ENCODE results near the gene CHMP2A. TPM values are rescaled to one million over a fixed set of nuclear protein-coding genes. Genes with fewer than 3 reads are reported as not detected.

Gene CHMP2A
- polyA plus RNA-seq, 1 donor from 2014 or later, result 160 TPM

DNA sequence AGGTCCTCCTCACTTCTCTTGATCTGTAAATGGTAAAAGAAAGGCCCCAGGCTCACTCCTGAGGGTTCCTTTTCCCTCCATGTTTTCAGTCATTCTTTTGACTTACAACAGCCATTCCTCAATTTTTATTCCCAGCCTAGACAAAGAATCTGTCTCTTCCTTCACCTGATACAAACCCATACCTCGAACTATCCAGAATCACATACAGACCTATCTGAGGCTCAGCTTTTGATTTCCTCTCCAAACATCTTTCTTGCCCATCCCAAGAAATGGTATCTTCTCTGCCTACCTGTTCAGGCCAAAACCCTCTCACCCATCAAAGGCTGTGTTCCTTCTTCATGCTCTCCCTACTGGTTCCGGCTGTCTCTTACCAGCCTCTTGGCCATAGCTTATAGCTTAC lies 2.2 kb downstream of the CHMP2A start:
- peak overlapping the region; percentile 43 to 88 (median 75) for H3K27ac Mint-ChIP-seq
- peak overlapping the region in 1 of 4 donors; percentile 99 for H3K4me3 Mint-ChIP-seq
- H3K27me3 Mint-ChIP-seq, result no peaks in the 10 kb centered on the region
- H3K36me3 Mint-ChIP-seq, result peaks cover 6% of the 10 kb centered on the region
- peaks cover 23 to 32% (median 26%) of the 10 kb centered on the region in 3 donors for H3K4me1 Mint-ChIP-seq
- H3K9me3 Mint-ChIP-seq, result no peaks in the 10 kb centered on the region

DNA sequence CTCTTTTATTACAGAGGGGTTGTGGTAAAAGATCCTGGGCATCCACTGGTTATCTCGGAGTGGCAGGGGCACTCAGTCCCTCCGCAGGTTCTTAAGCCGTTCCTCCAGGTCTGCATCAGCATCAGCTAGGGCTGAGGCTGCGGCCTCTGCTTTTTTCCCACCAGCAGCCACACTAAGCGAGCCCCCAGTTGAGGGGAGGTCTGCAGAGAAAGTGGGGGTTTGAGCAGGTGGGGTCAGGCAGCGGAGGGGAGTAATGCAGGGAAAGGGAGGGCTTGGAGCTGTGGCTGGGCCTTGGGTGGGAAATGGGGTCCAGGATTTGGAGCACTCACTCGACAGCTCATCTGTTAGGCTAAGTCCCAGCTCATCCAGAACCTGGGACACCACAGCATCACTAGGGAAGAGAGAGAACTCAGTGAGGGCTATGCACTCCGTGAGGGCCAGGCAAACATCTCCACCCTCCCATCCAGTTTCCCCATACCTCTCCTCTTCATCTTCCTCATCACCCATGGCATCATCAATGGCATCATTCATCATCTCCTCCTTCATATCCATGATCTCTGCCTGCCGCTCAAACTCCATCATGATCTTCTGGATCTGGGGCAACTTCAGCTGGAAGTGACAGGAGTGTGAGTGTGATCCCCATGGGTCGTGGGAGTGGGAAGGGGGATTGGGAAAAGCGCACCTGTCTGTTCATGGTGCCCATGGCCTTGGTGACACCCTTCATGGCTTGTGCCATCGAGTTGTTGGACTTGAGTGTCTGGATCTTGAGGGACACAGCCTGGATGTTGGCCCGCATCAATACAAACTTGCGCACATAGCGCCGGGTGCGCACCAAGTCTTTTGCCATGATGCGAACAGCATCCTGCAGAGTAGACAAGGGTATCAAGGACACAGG lies 3.1 kb downstream of the CHMP2A start:
- no peaks in the 10 kb centered on the region for H3K9me3 Mint-ChIP-seq
- H3K27me3 Mint-ChIP-seq, result no peaks in the 10 kb centered on the region
- peaks cover 6% of the 10 kb centered on the region for H3K36me3 Mint-ChIP-seq
- H3K4me1 Mint-ChIP-seq, result peaks cover 22 to 30% (median 27%) of the 10 kb centered on the region in 3 donors
- H3K27ac Mint-ChIP-seq, result peak overlapping the region; percentile 43 to 75 (median 59)
- H3K4me3 Mint-ChIP-seq, result peak overlapping the region in 1 of 4 donors; percentile 99

DNA sequence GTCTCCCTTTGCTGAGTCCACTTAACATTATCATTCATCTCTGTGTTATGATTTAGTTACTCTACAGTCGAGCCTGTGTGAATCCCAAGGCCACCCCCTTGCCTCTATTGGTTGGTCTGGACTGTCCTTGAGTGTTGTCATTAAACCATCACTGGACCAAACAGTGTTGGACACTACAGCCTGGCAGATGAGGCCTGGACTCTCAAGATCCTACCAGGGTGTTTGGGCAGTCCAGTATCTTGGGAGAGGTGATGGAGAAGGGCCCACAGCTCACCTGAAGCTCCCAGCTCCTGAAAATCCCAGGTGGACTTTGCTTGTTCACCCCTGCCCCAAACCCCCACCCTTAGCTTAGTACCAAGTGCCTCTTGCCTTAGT lies 3.8 kb downstream of the CHMP2A start:
- Mint-ChIP-seq H3K27me3 (no peaks in the 10 kb centered on the region), H3K4me1 (peaks cover 20 to 34% (median 30%) of the 10 kb centered on the region in 3 donors), H3K36me3 (peaks cover 4% of the 10 kb centered on the region), H3K27ac (peak overlapping the region in 1 of 3 donors; percentile 75), H3K9me3 (no peaks in the 10 kb centered on the region), H3K4me3 (peak overlapping the region in 1 of 4 donors; percentile 99)

DNA sequence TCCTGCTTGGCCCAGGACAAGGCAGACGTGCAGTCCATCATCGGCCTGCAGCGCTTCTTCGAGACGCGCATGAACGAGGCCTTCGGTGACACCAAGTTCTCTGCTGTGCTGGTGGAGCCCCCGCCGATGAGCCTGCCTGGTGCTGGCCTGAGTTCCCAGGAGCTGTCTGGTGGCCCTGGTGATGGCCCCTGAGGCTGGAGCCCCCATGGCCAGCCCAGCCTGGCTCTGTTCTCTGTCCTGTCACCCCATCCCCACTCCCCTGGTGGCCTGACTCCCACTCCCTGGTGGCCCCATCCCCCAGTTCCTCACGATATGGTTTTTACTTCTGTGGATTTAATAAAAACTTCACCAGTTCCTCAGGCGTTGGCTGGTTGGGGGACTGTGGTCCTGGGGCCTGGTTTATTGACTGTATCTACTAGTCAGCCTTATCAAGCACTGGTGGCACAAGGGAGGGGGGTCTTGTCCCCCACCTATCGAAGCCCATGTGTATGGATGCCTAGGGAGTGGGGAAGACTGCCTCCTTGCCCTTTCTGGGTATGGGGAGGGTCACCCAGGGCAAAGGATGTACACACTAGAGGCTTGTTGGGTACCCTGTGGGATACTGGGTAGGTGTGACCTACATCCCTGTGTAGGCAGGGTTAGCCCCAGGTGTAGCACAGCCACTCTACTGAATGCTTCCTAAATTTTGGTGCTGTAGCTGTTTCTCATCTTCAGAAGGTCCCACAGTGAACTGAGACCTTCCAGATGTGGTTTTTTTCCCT lies 4.4 kb downstream of the CHMP2A start:
- H3K9me3 Mint-ChIP-seq, result no peaks in the 10 kb centered on the region
- H3K4me1 Mint-ChIP-seq, result peaks cover 24 to 39% (median 35%) of the 10 kb centered on the region in 3 donors
- H3K27ac Mint-ChIP-seq, result peak overlapping the region in 1 of 3 donors; percentile 75
- peak overlapping the region in 1 of 4 donors; percentile 99 for H3K4me3 Mint-ChIP-seq
- peaks cover 4% of the 10 kb centered on the region for H3K36me3 Mint-ChIP-seq
- no peaks in the 10 kb centered on the region for H3K27me3 Mint-ChIP-seq

DNA sequence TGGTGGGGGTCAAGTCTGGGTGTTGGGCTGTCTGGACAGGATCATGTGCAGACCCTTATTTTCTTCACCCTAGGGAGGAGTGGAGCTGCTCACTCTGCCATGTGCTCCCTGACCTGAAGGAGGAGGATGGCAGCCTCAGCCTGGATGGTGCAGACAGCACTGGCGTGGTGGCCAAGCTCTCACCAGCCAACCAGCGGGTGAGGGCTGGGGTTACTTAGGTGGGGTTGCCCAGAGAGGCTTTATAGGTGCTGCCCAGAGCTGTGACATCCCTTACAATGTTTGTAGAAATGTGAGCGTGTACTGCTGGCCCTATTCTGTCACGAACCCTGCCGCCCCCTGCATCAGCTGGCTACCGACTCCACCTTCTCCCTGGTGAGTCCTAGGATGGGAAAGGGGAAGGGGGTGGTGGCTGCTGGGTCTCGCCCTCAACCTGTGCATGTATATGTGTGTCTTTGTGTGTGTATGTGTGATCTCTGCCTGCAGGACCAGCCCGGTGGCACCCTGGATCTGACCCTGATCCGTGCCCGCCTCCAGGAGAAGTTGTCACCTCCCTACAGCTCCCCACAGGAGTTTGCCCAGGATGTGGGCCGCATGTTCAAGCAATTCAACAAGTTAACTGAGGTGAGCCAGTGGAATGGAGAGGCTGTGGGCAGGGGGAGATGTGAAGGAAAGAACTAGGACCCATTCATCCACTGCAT lies 5.1 kb downstream of the CHMP2A start:
- Mint-ChIP-seq H3K36me3 (peaks cover 4% of the 10 kb centered on the region), H3K4me3 (peak overlapping the region in 1 of 4 donors; percentile 66), H3K27me3 (no peaks in the 10 kb centered on the region), H3K27ac (peak overlapping the region in 1 of 3 donors; percentile 75), H3K4me1 (peaks cover 18 to 33% (median 30%) of the 10 kb centered on the region in 3 donors), H3K9me3 (no peaks in the 10 kb centered on the region)

DNA sequence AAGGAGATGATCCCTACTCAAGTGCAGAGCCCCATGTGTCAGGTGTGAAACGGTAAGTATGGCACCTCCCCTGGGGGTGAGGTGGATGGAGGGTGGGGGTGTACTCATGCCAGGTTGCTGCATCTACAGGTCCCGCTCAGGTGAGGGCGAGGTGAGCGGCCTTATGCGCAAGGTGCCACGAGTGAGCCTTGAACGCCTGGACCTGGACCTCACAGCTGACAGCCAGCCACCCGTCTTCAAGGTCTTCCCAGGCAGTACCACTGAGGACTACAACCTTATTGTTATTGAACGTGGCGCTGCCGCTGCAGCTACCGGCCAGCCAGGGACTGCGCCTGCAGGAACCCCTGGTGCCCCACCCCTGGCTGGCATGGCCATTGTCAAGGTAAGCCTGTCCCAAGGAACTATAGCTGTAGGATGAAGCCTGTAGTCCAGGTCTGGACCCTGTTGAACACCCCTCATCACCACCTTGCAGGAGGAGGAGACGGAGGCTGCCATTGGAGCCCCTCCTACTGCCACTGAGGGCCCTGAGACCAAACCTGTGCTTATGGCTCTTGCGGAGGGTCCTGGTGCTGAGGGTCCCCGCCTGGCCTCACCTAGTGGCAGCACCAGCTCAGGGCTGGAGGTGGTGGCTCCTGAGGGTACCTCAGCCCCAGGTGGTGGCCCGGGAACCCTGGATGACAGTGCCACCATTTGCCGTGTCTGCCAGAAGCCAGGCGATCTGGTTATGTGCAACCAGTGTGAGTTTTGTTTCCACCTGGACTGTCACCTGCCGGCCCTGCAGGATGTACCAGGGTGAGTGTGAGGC lies 5.8 kb downstream of the CHMP2A start:
- Mint-ChIP-seq H3K9me3 (no peaks in the 10 kb centered on the region), H3K4me1 (peaks cover 14 to 30% (median 25%) of the 10 kb centered on the region in 3 donors), H3K27me3 (no peaks in the 10 kb centered on the region), H3K4me3 (peak overlapping the region in 1 of 4 donors; percentile 32), H3K27ac (peak overlapping the region in 1 of 3 donors; percentile 75), H3K36me3 (peaks cover 4% of the 10 kb centered on the region)

DNA sequence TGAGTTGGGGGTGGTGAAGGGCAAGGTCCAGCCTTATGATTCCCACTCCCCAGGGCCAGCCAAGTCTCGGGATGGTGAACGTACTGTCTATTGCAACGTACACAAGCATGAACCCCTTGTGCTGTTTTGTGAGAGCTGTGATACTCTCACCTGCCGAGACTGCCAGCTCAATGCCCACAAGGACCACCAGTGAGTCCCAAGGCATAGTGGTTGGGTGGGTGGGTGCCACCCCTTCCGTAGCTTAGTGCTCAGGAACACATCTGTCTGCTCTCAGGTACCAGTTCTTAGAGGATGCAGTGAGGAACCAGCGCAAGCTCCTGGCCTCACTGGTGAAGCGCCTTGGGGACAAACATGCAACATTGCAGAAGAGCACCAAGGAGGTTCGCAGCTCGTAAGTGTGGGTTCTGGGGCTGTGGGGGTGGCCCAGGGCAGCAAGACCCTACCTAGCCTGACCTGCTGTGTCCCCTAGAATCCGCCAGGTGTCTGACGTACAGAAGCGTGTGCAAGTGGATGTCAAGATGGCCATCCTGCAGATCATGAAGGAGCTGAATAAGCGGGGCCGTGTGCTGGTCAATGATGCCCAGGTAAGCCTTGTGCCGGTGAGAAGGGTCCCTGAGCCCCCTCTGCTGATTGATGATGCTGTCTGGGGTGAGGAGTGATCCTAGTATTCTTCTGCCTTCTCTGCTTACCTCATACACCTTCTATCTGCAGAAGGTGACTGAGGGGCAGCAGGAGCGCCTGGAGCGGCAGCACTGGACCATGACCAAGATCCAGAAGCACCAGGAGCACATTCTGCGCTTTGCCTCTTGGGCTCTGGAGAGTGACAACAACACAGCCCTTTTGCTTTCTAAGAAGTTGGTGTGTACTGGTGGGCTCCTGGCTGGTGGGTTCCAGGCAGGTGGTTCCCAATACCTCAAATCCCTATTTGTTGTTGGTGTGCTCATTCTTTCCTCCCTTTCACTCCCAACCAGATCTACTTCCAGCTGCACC lies 7.3 kb downstream of the CHMP2A start:
- Mint-ChIP-seq H3K4me1 (peaks cover 18 to 27% (median 22%) of the 10 kb centered on the region in 3 donors), H3K9me3 (no peaks in the 10 kb centered on the region), H3K36me3 (peaks cover 7% of the 10 kb centered on the region), H3K27ac (peak overlapping the region in 1 of 3 donors; percentile 98), H3K4me3 (peak overlapping the region in 2 of 4 donors; percentile 67 to 68), H3K27me3 (peaks cover 4% of the 10 kb centered on the region)

DNA sequence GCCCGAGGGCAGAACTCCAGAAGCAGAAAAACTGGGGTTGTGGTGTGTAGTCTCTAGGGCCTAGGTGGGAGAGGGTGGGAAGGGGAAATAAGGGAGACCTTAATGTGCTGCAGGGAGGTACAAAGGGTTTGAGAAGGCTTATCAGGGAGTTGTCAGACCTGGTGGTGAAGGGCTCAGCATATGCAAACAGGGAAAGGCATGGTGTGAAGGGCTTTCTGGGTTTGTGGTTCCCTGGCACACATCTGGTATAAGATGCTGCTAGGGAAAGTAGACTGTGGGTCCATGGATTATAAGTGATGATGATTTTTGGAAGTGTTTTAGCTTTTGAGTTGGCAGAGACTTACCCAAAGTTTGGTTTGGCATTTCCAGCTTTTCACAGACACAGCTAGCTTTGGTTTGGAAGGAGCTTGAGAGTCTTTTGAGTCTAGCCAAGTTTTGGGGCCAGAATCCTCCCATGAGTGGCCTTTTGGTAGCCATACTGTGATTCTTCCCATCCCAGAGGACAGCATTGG lies 8.8 kb downstream of the CHMP2A start:
- H3K4me3 Mint-ChIP-seq, result peak overlapping the region; percentile 87 to 97 (median 94)
- H3K9me3 Mint-ChIP-seq, result no peaks in the 10 kb centered on the region
- peak overlapping the region; percentile 86 to 98 (median 91) for H3K27ac Mint-ChIP-seq
- peaks cover 4% of the 10 kb centered on the region for H3K27me3 Mint-ChIP-seq
- H3K4me1 Mint-ChIP-seq, result peaks cover 19 to 25% (median 20%) of the 10 kb centered on the region in 3 donors
- H3K36me3 Mint-ChIP-seq, result peaks cover 7% of the 10 kb centered on the region

DNA sequence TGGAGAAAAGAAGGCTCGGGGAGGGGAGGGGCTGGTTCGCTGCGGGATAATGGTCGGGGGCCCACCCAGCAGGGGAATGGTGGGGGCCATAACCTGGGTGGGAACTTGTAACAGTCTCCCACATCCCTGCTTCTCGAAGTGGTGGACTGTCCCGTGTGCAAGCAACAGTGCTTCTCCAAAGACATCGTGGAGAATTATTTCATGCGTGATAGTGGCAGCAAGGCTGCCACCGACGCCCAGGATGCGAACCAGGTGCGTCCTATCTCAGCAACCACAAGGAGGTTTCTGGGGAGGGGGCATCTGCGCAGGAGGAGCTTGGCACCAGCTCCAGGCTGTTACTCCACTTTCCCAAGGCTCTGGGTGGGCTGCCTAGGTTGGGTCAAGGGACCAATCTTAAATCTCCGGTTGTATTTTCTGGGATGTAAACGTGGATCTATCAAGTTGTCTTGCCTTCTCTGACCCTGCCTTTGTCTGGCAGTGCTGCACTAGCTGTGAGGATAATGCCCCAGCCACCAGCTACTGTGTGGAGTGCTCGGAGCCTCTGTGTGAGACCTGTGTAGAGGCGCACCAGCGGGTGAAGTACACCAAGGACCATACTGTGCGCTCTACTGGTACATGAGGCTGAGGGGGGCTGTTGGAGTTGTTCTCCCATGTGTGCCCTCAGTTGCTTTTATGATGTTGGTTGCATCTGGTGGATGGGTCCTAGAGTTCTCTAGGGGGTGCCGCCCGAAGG lies 9.5 kb downstream of the CHMP2A start:
- H3K4me1 Mint-ChIP-seq, result peaks cover 19 to 25% (median 20%) of the 10 kb centered on the region in 3 donors
- peak overlapping the region; percentile 87 to 97 (median 94) for H3K4me3 Mint-ChIP-seq
- H3K27ac Mint-ChIP-seq, result peak overlapping the region; percentile 86 to 98 (median 91)
- H3K36me3 Mint-ChIP-seq, result peaks cover 7% of the 10 kb centered on the region
- H3K9me3 Mint-ChIP-seq, result no peaks in the 10 kb centered on the region
- peaks cover 4% of the 10 kb centered on the region for H3K27me3 Mint-ChIP-seq

DNA sequence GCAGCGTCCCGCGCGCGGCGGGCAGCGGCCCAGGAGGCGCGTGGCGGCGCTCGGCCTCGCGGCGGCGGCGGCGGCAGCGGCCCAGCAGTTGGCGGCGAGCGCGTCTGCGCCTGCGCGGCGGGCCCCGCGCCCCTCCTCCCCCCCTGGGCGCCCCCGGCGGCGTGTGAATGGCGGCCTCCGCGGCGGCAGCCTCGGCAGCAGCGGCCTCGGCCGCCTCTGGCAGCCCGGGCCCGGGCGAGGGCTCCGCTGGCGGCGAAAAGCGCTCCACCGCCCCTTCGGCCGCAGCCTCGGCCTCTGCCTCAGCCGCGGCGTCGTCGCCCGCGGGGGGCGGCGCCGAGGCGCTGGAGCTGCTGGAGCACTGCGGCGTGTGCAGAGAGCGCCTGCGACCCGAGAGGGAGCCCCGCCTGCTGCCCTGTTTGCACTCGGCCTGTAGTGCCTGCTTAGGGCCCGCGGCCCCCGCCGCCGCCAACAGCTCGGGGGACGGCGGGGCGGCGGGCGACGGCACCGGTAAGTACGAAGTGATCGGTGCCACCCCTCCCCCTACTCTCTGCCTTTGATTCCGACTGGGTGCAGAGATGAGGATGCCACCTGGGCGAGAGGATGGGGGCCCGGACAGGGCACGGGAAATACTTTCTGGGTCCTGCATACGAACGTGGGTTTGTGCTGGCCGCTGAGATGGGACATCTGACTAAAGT lies 10.2 kb downstream of the CHMP2A start:
- H3K27me3 Mint-ChIP-seq, result peaks cover 4% of the 10 kb centered on the region
- peak overlapping the region; percentile 96 to 99 (median 98) for H3K4me3 Mint-ChIP-seq
- no peaks in the 10 kb centered on the region for H3K9me3 Mint-ChIP-seq
- peaks cover 19 to 25% (median 20%) of the 10 kb centered on the region in 3 donors for H3K4me1 Mint-ChIP-seq
- H3K36me3 Mint-ChIP-seq, result peaks cover 7% of the 10 kb centered on the region
- H3K27ac Mint-ChIP-seq, result peak overlapping the region; percentile 86 to 100 (median 98)

DNA sequence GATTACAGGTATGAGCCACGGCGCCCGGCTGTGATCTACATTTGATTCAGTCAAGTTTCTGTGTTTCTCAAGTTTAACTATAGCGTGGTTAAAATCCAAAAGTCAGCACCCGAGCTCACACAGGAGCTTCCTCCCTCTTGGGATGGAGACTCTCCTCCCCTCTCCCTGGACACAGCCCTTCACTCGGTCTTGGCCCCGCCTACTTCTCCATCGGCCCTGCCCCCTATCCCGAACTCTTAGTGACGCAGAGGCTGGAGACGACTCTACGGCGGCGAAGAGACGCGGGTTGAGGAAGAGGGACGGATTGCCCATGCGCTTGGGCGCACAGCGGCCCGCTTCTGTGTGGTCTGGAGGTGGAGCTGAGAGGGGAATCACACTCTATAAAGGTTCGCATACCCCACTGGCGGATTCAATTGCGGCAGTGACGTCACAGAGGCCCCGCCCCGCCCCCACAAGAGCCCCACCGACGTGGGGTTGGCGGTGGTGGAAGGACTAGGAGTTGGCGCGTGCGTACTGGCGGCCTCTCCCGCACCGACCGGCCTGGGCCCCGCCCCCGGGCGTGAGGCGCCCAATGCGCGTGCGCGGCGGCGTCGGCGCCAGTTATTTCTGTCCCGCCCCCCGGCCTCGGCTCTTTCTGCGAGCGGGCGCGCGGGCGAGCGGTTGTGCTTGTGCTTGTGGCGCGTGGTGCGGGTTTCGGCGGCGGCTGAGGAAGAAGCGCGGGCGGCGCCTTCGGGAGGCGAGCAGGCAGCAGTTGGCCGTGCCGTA lies 10.9 kb downstream of the CHMP2A start, which contains the start of gene TRIM28:
Gene TRIM28, plus strand, starts transcription at position 239 of the 765 bp plus-strand sequence. CDS start 694 bp downstream, outside the sequence.
- H3K27ac Mint-ChIP-seq, result peak within 1 kb of the TSS; percentile 98 to 100 (median 99)
- H3K4me1 Mint-ChIP-seq, result peaks cover 19 to 25% (median 20%) of the 10 kb centered on the region in 3 donors
- peaks cover 7% of the 10 kb centered on the region for H3K36me3 Mint-ChIP-seq
- peak within 1 kb of the TSS; percentile 96 to 99 (median 98) for H3K4me3 Mint-ChIP-seq
- H3K27me3 Mint-ChIP-seq, result peaks cover 4% of the 10 kb centered on the region
- H3K9me3 Mint-ChIP-seq, result no peaks in the 10 kb centered on the region

Data from IgD-negative memory B cell (primary cell).